Measurements from ENCODE around the gene TMSB10. TPM values are rescaled to one million over a fixed set of nuclear protein-coding genes. Genes with fewer than 3 reads are reported as not detected.

TMSB10 gene
- total and polyA plus RNA-seq, 10 donors, result 1,416 to 3,827 (median 2,602) TPM

- Histone ChIP-seq H3K27ac (peak overlapping the region in 2 of 8 donors; percentile 34 to 58), H3K9me3 (peaks cover 0 to 16% (median 11%) of the 10 kb centered on the region in 8 donors), H3K36me3 (no peaks in the 10 kb centered on the region), H3K4me1 (peaks cover 0 to 22% (median 5%) of the 10 kb centered on the region in 6 donors), H3K4me3 (no peak overlapping the region), H3K27me3 (replicated peaks in 1 of 7) (no peaks in the 10 kb centered on the region)
- WGBS, 5 donors, result 92 to 98% (median 96%) methylated on average over 5 of the region's 5 CpGs
- intact Hi-C loops (cut with DNase I; ENCODE audit: low total_unique reads), result no loop called here
- DNase-seq, result no peak
- TF ChIP-seq CTCF (IDR thresholded peaks at IDR 0.05 in 8 of 11, conservative IDR thresholded peaks at IDR 0.05 in 3 of 11) (no peak), POLR2AphosphoS5 (IDR thresholded peaks at IDR 0.05) (no peak), POLR2A (IDR thresholded peaks at IDR 0.05) (no peak)
Measured at GRCh38 chr2:84857566-84857965, 47.9 kb upstream of the TMSB10 start.

- DNase-seq, result no peak
- Histone ChIP-seq H3K36me3 (no peaks in the 10 kb centered on the region), H3K4me3 (no peak overlapping the region), H3K27ac (peak overlapping the region in 2 of 8 donors; percentile 46 to 58), H3K9me3 (peaks cover 0 to 10% (median 7%) of the 10 kb centered on the region in 8 donors), H3K27me3 (replicated peaks in 1 of 7) (no peaks in the 10 kb centered on the region), H3K4me1 (peaks cover 0 to 22% (median 5%) of the 10 kb centered on the region in 6 donors)
- intact Hi-C loops (cut with DNase I; ENCODE audit: low total_unique reads), result no loop called here
- no peak for TF ChIP-seq POLR2A (IDR thresholded peaks at IDR 0.05)
- TF ChIP-seq POLR2AphosphoS5 (IDR thresholded peaks at IDR 0.05), result no peak
- TF ChIP-seq CTCF (IDR thresholded peaks at IDR 0.05 in 8 of 11, conservative IDR thresholded peaks at IDR 0.05 in 3 of 11), result no peak
- WGBS, 5 donors, result 68 to 84% (median 74%) methylated on average over 3 of the region's 3 CpGs
Measured at GRCh38 chr2:84858123-84858522, 47.3 kb upstream of the TMSB10 start.

- WGBS, 5 donors, result 44 to 53% (median 49%) methylated on average over 3 of the region's 3 CpGs
- peaks cover 0 to 22% (median 5%) of the 10 kb centered on the region in 6 donors for H3K4me1 ChIP-seq
- TF ChIP-seq CTCF (IDR thresholded peaks at IDR 0.05 in 8 of 11, conservative IDR thresholded peaks at IDR 0.05 in 3 of 11), result no peak
- TF ChIP-seq POLR2A (IDR thresholded peaks at IDR 0.05), result no peak
- TF ChIP-seq POLR2AphosphoS5 (IDR thresholded peaks at IDR 0.05), result no peak
- peaks cover 0 to 2% (median 0%) of the 10 kb centered on the region in 8 donors for H3K9me3 ChIP-seq
- intact Hi-C loops (cut with DNase I; ENCODE audit: low total_unique reads), result no loop called here
- no peak for DNase-seq
- H3K36me3 ChIP-seq, result no peaks in the 10 kb centered on the region
- no peaks in the 10 kb centered on the region for H3K27me3 ChIP-seq (replicated peaks in 1 of 7)
- H3K27ac ChIP-seq, result peak overlapping the region in 2 of 8 donors; percentile 18 to 46
- H3K4me3 ChIP-seq, result no peak overlapping the region
Measured at GRCh38 chr2:84858937-84859336, 46.5 kb upstream of the TMSB10 start.

- H3K27ac ChIP-seq, result peak overlapping the region in 1 of 8 donors; percentile 9
- no peak overlapping the region for H3K4me3 ChIP-seq
- no peaks in the 10 kb centered on the region for H3K36me3 ChIP-seq
- WGBS, 5 donors, result 75 to 87% (median 78%) methylated on average over 5 to 6 of the region's 6 CpGs
- no peak for DNase-seq
- no peaks in the 10 kb centered on the region for H3K9me3 ChIP-seq
- peaks cover 0 to 34% (median 9%) of the 10 kb centered on the region in 6 donors for H3K4me1 ChIP-seq
- TF ChIP-seq POLR2AphosphoS5 (IDR thresholded peaks at IDR 0.05) (no peak), CTCF (IDR thresholded peaks at IDR 0.05 in 8 of 11, conservative IDR thresholded peaks at IDR 0.05 in 3 of 11) (no peak), POLR2A (IDR thresholded peaks at IDR 0.05) (no peak)
- H3K27me3 ChIP-seq (replicated peaks in 1 of 7), result no peaks in the 10 kb centered on the region
- intact Hi-C loops (cut with DNase I; ENCODE audit: low total_unique reads), result no loop called here
Measured at GRCh38 chr2:84861539-84861938, 43.9 kb upstream of the TMSB10 start.
